Kidney (tissue), 14 donors: ENCODE data around the gene MICA. TPM values are rescaled to one million over a fixed set of nuclear protein-coding genes. Genes with fewer than 3 reads are reported as not detected.

Experiments
- DNase-seq, 5 donors: peaks; one replicate each; pipeline ENCODE4 v3.0.0-alpha.2; 2013 to 2020
- FAIRE-seq: peaks from 2 replicates; lab custom pipeline; 2012; peaks lifted over from hg19 to GRCh38; lab: Jason Lieb, UNC
- H3K27ac ChIP-seq, 2 donors: one replicate each; pipeline ENCODE4 v1.7.0; 2013; ENCODE audit warnings: low read depth in 2 of 2, low read length in 2 of 2, inconsistent platforms in 1 of 2
- H3K27me3 ChIP-seq: one replicate; pipeline ENCODE4 v1.7.1; 2013; ENCODE audit warnings: low read length, inconsistent platforms; ENCODE audit not compliant: control insufficient read depth, insufficient read depth
- H3K36me3 ChIP-seq, 3 donors: one replicate each; pipeline versions ENCODE4 v1.7.0 to v1.7.1; 2013; ENCODE audit warnings: low read length in 3 of 3, control low read depth in 1 of 3, inconsistent platforms in 1 of 3; ENCODE audit not compliant: insufficient read depth in 3 of 3, control insufficient read depth in 2 of 3
- H3K4me1 ChIP-seq, 3 donors: one replicate each; pipeline versions ENCODE4 v1.7.0 to v1.7.1; 2013; ENCODE audit warnings: low read length in 3 of 3, inconsistent platforms in 1 of 3, low read depth in 1 of 3; ENCODE audit not compliant: control insufficient read depth in 2 of 3, insufficient read depth in 2 of 3
- H3K4me3 ChIP-seq, 3 donors: one replicate each; pipeline versions ENCODE4 v1.7.0 to v1.8.1; 2013; ENCODE audit warnings: low read length in 3 of 3, control low read depth in 1 of 3, inconsistent platforms in 1 of 3
- H3K9ac ChIP-seq, 3 donors: one replicate each; pipeline versions ENCODE4 v1.7.0 to v1.7.1; 2013; ENCODE audit warnings: low read length in 3 of 3, control low read depth in 1 of 3, inconsistent platforms in 1 of 3
- H3K9me3 ChIP-seq, 3 donors: one replicate each; pipeline versions ENCODE4 v1.7.0 to v1.7.1; 2013; ENCODE audit warnings: low read length in 3 of 3, control low read depth in 1 of 3, inconsistent platforms in 1 of 3; ENCODE audit not compliant: control insufficient read depth in 2 of 3, insufficient read depth in 1 of 3
- intact Hi-C: fragments of 100-400 bp; cut with DNase I; formaldehyde crosslinking; loops from one replicate; pipeline ENCODE4 v1.11.1; 2022
- polyA plus RNA-seq: library from polyadenylated mRNA; stranded (reverse); fragments of 350-450 nt; fragmentation: Illumina TruSeq; extraction: RNeasy Lipid Tissue Mini Kit (QIAGEN cat#74804); gene quantifications from one replicate; pipeline ENCODE4 v1.2.3, GENCODE V29; 2014; ENCODE audit warnings: low read depth, low replicate concordance; ENCODE audit not compliant: insufficient read depth
- total RNA-seq: library from RNA; stranded (reverse); fragmentation: NEBNext Ultra II Directional; extraction: Animal tissue kit (Norgen Biotek cat#: 25700); gene quantifications from one replicate; pipeline ENCODE4 v1.2.1, GENCODE V29; 2021
- TF ChIP-seq, protein P1 (sequence below): IDR thresholded peaks from 3 replicates; pipeline ENCODE4 v1.5.1; 2012; ENCODE audit warnings: mild to moderate bottlenecking, moderate library complexity, borderline replicate concordance; ENCODE audit not compliant: insufficient read depth; ENCODE audit errors: extremely low read depth
- donor health status: control.
- donor health status: control.
- donor health status: control.
- donor health status: control.
- donor health status: control.
- donor health status: DM: yes; HTN: yes; CAD: no.
- donor health status: Normal renal cell carcinoma (clear cell type).

The MICA gene
- total and polyA plus RNA-seq, 2 donors from 2014 or later: 27.5 to 34.7 TPM

DNA sequence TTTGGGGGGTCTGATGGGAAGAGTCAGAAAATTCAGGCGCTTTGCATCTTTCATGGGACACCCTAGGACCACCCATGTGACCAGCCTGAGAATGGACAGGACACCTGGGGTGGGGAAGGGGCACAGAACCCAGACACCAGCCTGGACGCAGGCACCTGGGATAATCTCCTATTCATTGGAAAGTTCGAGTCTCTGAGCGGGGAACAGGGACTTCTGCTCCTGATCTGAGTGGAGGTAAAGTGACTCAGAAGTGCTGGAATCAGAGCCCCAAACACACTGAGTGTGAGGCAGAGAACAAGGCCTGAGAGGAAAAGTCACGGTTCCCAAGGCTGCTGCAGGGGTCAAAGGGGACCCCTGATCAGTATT, 47.8 kb upstream of the MICA start:
- Histone ChIP-seq H3K9ac (peak overlapping the region in 2 of 3 donors; percentile 54 to 61), H3K27ac (peak overlapping the region in 1 of 2 donors; percentile 22)
- intact Hi-C loops: no loop called here

DNA sequence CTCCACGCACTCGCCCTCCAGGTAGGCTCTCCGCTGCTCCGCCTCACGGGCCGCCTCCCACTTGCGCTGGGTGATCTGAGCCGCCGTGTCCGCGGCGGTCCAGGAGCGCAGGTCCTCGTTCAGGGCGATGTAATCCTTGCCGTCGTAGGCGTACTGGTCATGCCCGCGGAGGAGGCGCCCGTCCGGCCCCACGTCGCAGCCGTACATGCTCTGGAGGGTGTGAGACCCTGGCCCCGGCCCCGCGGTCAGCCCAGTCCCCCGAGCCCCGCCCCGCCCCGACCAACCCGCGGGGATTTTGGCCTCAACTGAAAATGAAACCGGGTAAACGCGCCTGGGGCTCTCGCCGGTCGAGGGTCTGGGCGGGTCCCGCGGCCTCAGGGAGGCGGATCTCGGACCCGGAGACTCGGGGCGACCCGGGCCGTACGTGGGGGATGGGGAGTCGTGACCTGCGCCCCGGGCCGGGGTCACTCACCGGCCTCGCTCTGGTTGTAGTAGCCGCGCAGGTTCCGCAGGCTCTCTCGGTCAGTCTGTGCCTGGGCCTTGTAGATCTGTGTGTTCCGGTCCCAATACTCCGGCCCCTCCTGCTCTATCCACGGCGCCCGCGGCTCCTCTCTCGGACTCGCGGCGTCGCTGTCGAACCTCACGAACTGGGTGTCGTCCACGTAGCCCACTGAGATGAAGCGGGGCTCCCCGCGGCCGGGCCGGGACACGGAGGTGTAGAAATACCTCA, 47.0 kb upstream of the MICA start:
- intact Hi-C loops: no loop called here
- peak overlapping the region; percentile 74 to 94 for H3K27ac ChIP-seq
- H3K4me1 ChIP-seq: peaks cover 0 to 12% (median 0%) of the 10 kb centered on the region in 3 donors
- no peaks in the 10 kb centered on the region for H3K9me3 ChIP-seq
- peaks cover 7% of the 10 kb centered on the region for H3K27me3 ChIP-seq
- peak overlapping the region; percentile 12 to 90 (median 81) for H3K4me3 ChIP-seq
- DNase-seq (peak; percentile 33 to 86 (median 54)), FAIRE-seq (no peak)
- peaks cover 0 to 6% (median 3%) of the 10 kb centered on the region in 3 donors for H3K36me3 ChIP-seq
- peak overlapping the region in 2 of 3 donors; percentile 60 to 98 for H3K9ac ChIP-seq
- TF ChIP-seq, protein P1, sequence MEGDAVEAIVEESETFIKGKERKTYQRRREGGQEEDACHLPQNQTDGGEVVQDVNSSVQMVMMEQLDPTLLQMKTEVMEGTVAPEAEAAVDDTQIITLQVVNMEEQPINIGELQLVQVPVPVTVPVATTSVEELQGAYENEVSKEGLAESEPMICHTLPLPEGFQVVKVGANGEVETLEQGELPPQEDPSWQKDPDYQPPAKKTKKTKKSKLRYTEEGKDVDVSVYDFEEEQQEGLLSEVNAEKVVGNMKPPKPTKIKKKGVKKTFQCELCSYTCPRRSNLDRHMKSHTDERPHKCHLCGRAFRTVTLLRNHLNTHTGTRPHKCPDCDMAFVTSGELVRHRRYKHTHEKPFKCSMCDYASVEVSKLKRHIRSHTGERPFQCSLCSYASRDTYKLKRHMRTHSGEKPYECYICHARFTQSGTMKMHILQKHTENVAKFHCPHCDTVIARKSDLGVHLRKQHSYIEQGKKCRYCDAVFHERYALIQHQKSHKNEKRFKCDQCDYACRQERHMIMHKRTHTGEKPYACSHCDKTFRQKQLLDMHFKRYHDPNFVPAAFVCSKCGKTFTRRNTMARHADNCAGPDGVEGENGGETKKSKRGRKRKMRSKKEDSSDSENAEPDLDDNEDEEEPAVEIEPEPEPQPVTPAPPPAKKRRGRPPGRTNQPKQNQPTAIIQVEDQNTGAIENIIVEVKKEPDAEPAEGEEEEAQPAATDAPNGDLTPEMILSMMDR: no peak

More for the DNA sequence above, 47.8 kb upstream of the MICA start:
- DNase-seq (no peak), FAIRE-seq (no peak)
- peaks cover 0 to 6% (median 3%) of the 10 kb centered on the region in 3 donors for H3K36me3 ChIP-seq
- peaks cover 0 to 12% (median 0%) of the 10 kb centered on the region in 3 donors for H3K4me1 ChIP-seq
- TF ChIP-seq, protein P1: no peak
- peaks cover 7% of the 10 kb centered on the region for H3K27me3 ChIP-seq
- H3K9me3 ChIP-seq: no peaks in the 10 kb centered on the region
- peak overlapping the region in 2 of 3 donors; percentile 20 to 90 for H3K4me3 ChIP-seq

DNA sequence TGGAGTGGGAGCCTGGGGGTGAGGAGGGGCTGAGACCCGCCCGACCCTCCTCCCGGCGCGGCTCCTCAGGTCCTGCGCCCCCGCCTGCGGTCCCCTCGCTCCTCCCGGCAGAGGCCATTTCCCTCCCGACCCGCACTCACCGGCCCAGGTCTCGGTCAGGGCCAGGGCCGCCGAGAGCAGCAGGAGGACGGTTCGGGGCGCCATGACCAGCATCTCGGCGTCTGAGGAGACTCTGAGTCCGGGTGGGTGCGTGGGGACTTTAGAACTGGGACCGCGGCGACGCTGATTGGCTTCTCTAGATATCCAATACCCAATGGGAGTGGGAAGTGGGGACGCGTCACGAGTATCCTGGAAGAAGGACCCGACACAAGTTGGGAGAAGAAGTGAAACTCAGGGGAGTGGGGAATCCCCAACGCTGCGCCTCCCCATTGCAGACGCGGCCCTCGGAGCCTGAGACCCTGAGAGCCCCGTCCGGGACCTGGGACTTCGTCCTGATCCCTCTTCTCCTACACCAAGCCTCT, 46.4 kb upstream of the MICA start, which contains the start of gene HLA-B:
HLA-B (minus strand) TSS at position 234 of the 521 bp plus-strand sequence; CDS start at position 213, 21 bp downstream.
- intact Hi-C loops: no loop called here
- Histone ChIP-seq H3K9ac (peak within 1 kb of the TSS in 2 of 3 donors; percentile 95 to 98), H3K36me3 (peaks cover 0 to 6% (median 3%) of the 10 kb centered on the region in 3 donors), H3K4me1 (peaks cover 0 to 12% (median 0%) of the 10 kb centered on the region in 3 donors), H3K27me3 (peaks cover 7% of the 10 kb centered on the region), H3K27ac (peak within 1 kb of the TSS; percentile 90 to 94), H3K9me3 (no peaks in the 10 kb centered on the region), H3K4me3 (peak within 1 kb of the TSS; percentile 12 to 90 (median 81))
- TF ChIP-seq, protein P1: no peak
- FAIRE-seq (no peak), DNase-seq (peak; percentile 57 to 95 (median 73))
